Vagina (tissue), 2 donors: ENCODE data around the gene DNM3. TPM values are rescaled to one million over a fixed set of nuclear protein-coding genes. Genes with fewer than 3 reads are reported as not detected.

ENCODE experiments used
- DNase-seq, 2 donors: peaks; one replicate each; pipeline ENCODE4 v3.0.0-alpha.2; 2017; ENCODE audit errors: extremely low spot score in 2 of 2
- H3K27ac ChIP-seq: fragments of 200-600 bp; sonication (generic); one replicate; pipeline ENCODE4 v1.5.1; 2019
- H3K27me3 ChIP-seq: fragments of 200-600 bp; sonication (generic); one replicate; pipeline ENCODE4 v1.5.1; 2019
- H3K36me3 ChIP-seq, 2 donors: fragments of 200-600 bp; sonication (generic); one replicate each; pipeline ENCODE4 v1.5.1; 2017 to 2019
- H3K4me1 ChIP-seq: fragments of 200-600 bp; sonication (generic); one replicate; pipeline ENCODE4 v1.5.1; 2019
- H3K4me3 ChIP-seq, 2 donors: fragments of 200-600 bp; sonication (generic); 1 replicate in 1 of 2; 2 replicates in 1 of 2; pipeline ENCODE4 v1.5.1; 2016 to 2019
- H3K9me3 ChIP-seq: fragments of 200-600 bp; sonication (generic); one replicate; pipeline ENCODE4 v1.5.1; 2019
- POLR2A ChIP-seq, 2 donors: fragments of 450-650 bp; IDR thresholded peaks; one replicate each; pipeline ENCODE4 v1.6.1; 2017; ENCODE audit warnings: antibody characterized with exemption in 2 of 2, mild to moderate bottlenecking in 2 of 2, moderate library complexity in 2 of 2
- POLR2AphosphoS5 ChIP-seq, 2 donors: sonication (generic); formaldehyde crosslinking; IDR thresholded peaks; one replicate each; pipeline ENCODE4 v1.9.0; 2017; ENCODE audit warnings: antibody characterized with exemption in 2 of 2, mild to moderate bottlenecking in 2 of 2, low read depth in 1 of 2; ENCODE audit not compliant: insufficient read depth in 1 of 2
- intact Hi-C: fragments of 100-400 bp; cut with DNase I; formaldehyde crosslinking; loops from one replicate; pipeline ENCODE4 v1.15.1; 2023
- total RNA-seq: library from RNA; depleted of rRNA; stranded (reverse); fragments of >200 nt; gene quantifications from one replicate; pipeline ENCODE4 v1.2.3, GENCODE V29; 2016
- TF ChIP-seq, protein P1 (sequence below), 3 experiments: fragments of 450-650 bp in 2 of 3; fragments of 200-600 bp in 1 of 3; sonication (generic) in 1 of 3; IDR thresholded peaks; one replicate each; pipeline ENCODE4 v1.5.1; 2017 to 2019; ENCODE audit warnings: antibody characterized with exemption in 3 of 3, mild to moderate bottlenecking in 2 of 3, moderate library complexity in 2 of 3

The DNM3 gene
- total RNA-seq, 1 donor from 2014 or later = 15.5 TPM

- TF ChIP-seq POLR2AphosphoS5 (IDR thresholded peaks at IDR 0.05; ENCODE audit: insufficient read depth in 1 of 2, low read depth in 1 of 2) (no peak), POLR2A (IDR thresholded peaks at IDR 0.05) (no peak)
- TF ChIP-seq, protein P1, sequence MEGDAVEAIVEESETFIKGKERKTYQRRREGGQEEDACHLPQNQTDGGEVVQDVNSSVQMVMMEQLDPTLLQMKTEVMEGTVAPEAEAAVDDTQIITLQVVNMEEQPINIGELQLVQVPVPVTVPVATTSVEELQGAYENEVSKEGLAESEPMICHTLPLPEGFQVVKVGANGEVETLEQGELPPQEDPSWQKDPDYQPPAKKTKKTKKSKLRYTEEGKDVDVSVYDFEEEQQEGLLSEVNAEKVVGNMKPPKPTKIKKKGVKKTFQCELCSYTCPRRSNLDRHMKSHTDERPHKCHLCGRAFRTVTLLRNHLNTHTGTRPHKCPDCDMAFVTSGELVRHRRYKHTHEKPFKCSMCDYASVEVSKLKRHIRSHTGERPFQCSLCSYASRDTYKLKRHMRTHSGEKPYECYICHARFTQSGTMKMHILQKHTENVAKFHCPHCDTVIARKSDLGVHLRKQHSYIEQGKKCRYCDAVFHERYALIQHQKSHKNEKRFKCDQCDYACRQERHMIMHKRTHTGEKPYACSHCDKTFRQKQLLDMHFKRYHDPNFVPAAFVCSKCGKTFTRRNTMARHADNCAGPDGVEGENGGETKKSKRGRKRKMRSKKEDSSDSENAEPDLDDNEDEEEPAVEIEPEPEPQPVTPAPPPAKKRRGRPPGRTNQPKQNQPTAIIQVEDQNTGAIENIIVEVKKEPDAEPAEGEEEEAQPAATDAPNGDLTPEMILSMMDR (IDR thresholded peaks at IDR 0.05) = no peak
- H3K27ac ChIP-seq = no peak overlapping the region
- intact Hi-C loops = no loop called here
These were observed 539.3 kb downstream of the DNM3 start for GRCh38 chr1:172380441-172381244.

DNA sequence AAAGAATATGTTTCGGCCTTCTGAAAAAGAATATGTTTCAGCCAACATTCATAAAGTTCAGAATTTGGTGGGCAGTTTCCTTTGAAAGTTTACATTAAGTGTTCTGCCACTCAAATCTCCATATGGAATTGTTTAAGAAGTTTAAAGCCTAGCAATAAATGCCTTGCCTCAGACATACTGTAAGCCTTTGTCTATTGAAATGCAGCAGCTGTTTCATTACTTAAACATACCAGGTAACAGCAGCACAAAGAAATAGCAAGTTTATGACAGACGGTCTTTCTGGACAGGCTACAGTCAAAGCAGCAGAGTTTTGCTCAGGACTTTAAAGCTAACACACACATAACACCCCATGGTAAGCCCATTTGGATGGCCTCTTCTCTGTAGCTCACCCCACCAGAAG, 540.6 kb downstream of the DNM3 start:
- Histone ChIP-seq H3K27me3 (no peaks in the 10 kb centered on the region), H3K36me3 (no peaks in the 10 kb centered on the region), H3K4me3 (no peak overlapping the region), H3K4me1 (no peaks in the 10 kb centered on the region), H3K9me3 (no peaks in the 10 kb centered on the region), H3K27ac (no peak overlapping the region)
- intact Hi-C loops = no loop called here
- DNase-seq = no peak
- no peak for TF ChIP-seq POLR2AphosphoS5 (IDR thresholded peaks at IDR 0.05; ENCODE audit: insufficient read depth in 1 of 2, low read depth in 1 of 2)
- TF ChIP-seq, protein P1 (IDR thresholded peaks at IDR 0.05) = no peak
- TF ChIP-seq POLR2A (IDR thresholded peaks at IDR 0.05) = no peak

More at GRCh38 chr1:172380441-172381244, 539.3 kb downstream of the DNM3 start:
- H3K4me3 ChIP-seq = no peak overlapping the region
- H3K36me3 ChIP-seq = no peaks in the 10 kb centered on the region
- DNase-seq = no peak
- no peaks in the 10 kb centered on the region for H3K4me1 ChIP-seq
- no peaks in the 10 kb centered on the region for H3K27me3 ChIP-seq
- H3K9me3 ChIP-seq = no peaks in the 10 kb centered on the region

DNA sequence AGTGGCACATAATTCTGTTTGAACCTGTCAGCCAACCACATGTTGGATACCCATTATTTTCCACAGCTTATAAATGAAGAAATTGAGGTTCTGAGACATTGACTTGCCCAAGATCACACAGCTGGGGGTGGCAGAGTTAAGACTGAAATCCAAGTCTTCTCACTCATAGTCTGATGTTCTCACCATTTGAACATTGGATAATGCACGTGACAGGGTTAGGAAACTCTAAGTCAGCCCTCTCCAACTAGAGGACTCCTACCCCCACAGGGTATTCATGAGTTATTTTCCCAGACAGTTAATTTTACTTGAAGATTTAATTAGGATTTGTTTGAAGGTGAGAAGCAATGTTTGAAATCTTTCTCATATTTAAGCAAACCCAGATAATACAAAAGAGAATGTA, 541.1 kb downstream of the DNM3 start:
- intact Hi-C loops = no loop called here
- no peak for DNase-seq
- Histone ChIP-seq H3K4me1 (no peaks in the 10 kb centered on the region), H3K4me3 (no peak overlapping the region), H3K27ac (no peak overlapping the region), H3K9me3 (no peaks in the 10 kb centered on the region), H3K36me3 (no peaks in the 10 kb centered on the region), H3K27me3 (no peaks in the 10 kb centered on the region)
- TF ChIP-seq POLR2A (IDR thresholded peaks at IDR 0.05) = no peak
- TF ChIP-seq, protein P1 (IDR thresholded peaks at IDR 0.05) = no peak
- TF ChIP-seq POLR2AphosphoS5 (IDR thresholded peaks at IDR 0.05; ENCODE audit: insufficient read depth in 1 of 2, low read depth in 1 of 2) = no peak

GRCh38 chr1:172382990-172383389, 541.7 kb downstream of the DNM3 start:
- Histone ChIP-seq H3K36me3 (no peaks in the 10 kb centered on the region), H3K9me3 (no peaks in the 10 kb centered on the region), H3K4me1 (no peaks in the 10 kb centered on the region), H3K4me3 (peak overlapping the region in 1 of 2 donors; percentile 5), H3K27me3 (no peaks in the 10 kb centered on the region), H3K27ac (peak overlapping the region; percentile 36)
- intact Hi-C loops = no loop called here
- DNase-seq = no peak
- TF ChIP-seq, protein P1 (IDR thresholded peaks at IDR 0.05) = no peak

DNA sequence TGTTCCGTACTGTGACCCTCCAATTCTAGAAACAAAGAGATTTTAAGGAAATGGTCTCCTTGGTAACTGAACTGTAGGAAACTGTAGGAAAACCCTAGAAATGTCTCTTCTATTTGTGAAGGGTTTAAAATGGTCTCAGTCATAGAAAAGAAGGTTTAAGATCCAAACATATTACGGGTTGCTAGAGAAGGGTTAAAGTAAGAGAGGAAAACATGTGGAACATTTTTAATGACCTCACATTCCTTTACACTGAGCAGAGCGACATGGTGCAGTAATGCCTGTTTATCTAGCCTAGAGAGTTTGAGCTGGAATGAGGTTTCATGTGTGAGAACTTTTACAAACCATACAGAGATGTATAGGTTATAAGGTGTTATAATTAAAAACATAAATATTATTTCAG, 542.2 kb downstream of the DNM3 start:
- intact Hi-C loops = no loop called here
- no peaks in the 10 kb centered on the region for H3K27me3 ChIP-seq
- H3K4me1 ChIP-seq = no peaks in the 10 kb centered on the region
- DNase-seq = no peak
- H3K36me3 ChIP-seq = no peaks in the 10 kb centered on the region
- no peak for TF ChIP-seq POLR2A (IDR thresholded peaks at IDR 0.05)
- TF ChIP-seq POLR2AphosphoS5 (IDR thresholded peaks at IDR 0.05; ENCODE audit: insufficient read depth in 1 of 2, low read depth in 1 of 2) = no peak
- TF ChIP-seq, protein P1 (IDR thresholded peaks at IDR 0.05) = no peak
- H3K4me3 ChIP-seq = peak overlapping the region in 1 of 2 donors; percentile 5
- peak overlapping the region; percentile 36 for H3K27ac ChIP-seq
- H3K9me3 ChIP-seq = no peaks in the 10 kb centered on the region
